PFSK-1 (cell line): ENCODE data around the gene ZMAT3.

Source experiments
- FOXP2 ChIP-seq: optimal IDR thresholded peaks from 2 replicates; pipeline ENCODE3; 2011; ENCODE audit warnings: borderline replicate concordance, control low read depth, inconsistent platforms; ENCODE audit not compliant: insufficient read depth; ENCODE audit errors: extremely low read length, extremely low read depth
- POLR2AphosphoS5 ChIP-seq: IDR thresholded peaks from 2 replicates; pipeline ENCODE4 v1.6.1; 2012; ENCODE audit warnings: low read depth, mild to moderate bottlenecking, control low read depth, low read length, moderate library complexity
- REST ChIP-seq, 2 experiments: IDR thresholded peaks; 2 replicates each; pipeline versions ENCODE4 v1.6.1 to v1.8.0; 2011 to 2012; ENCODE audit warnings: low read depth in 2 of 2, low read length in 2 of 2, control low read depth in 1 of 2, inconsistent platforms in 1 of 2, mild to moderate bottlenecking in 1 of 2, moderate library complexity in 1 of 2; ENCODE audit not compliant: insufficient read depth in 1 of 2
- SIN3A ChIP-seq: IDR thresholded peaks from 2 replicates; pipeline ENCODE4 v1.6.1; 2012; ENCODE audit warnings: mild to moderate bottlenecking, low read length, moderate library complexity, borderline replicate concordance; ENCODE audit not compliant: insufficient read depth
- TAF1 ChIP-seq: IDR thresholded peaks from 2 replicates; pipeline ENCODE4 v1.6.1; 2012; ENCODE audit warnings: low read length, control low read depth, borderline replicate concordance; ENCODE audit not compliant: insufficient read depth

- TF ChIP-seq TAF1, result no peak
- TF ChIP-seq REST (IDR thresholded peaks at IDR 0.05; ENCODE audit: insufficient read depth in 1 of 2, low read depth in 2 of 2, low read length in 2 of 2), result no peak
- no peak for TF ChIP-seq POLR2AphosphoS5
- no peak for TF ChIP-seq SIN3A
- TF ChIP-seq FOXP2, result no peak
Measured at GRCh38 chr3:179005706-179006105, 65.9 kb downstream of the ZMAT3 start.
